ENCODE data around the gene ZSCAN9.

Gene ZSCAN9

DNA sequence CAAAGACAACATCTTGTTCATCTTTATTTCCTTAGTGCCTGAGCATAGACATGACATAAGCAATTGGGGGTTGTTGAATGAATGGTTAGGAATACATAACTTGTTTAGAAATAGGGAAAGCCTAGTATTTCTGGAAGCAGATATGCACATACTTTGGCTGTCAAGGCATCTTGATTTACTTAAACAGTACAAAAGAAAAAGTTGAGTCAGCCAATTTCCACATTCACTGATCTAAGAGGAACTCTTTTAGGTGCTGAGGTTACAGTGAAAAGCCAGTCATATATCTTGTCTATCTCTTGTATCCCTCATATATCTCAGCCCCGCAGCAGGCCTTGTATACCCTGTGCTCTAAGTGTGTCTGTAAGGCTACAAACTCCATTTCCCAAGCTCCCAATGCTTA, 15.4 kb downstream of the ZSCAN9 start:
- Histone ChIP-seq H3K27me3 (ENCODE audit: insufficient read depth, poor library complexity, severe bottlenecking) (no peaks in the 10 kb centered on the region), H3K4me3 (replicated peaks; ENCODE audit: insufficient read depth, low read length) (no peak overlapping the region), H3K27ac (replicated peaks) (no peak overlapping the region)
- TF ChIP-seq REST (IDR thresholded peaks at IDR 0.05; ENCODE audit: insufficient replicate concordance, low read depth) (no peak), GABPA (IDR thresholded peaks at IDR 0.05; ENCODE audit: low read depth) (no peak), POLR2AphosphoS5 (IDR thresholded peaks at IDR 0.05; ENCODE audit: low read depth) (no peak), SPI1 (IDR thresholded peaks at IDR 0.05; ENCODE audit: borderline replicate concordance, low read depth) (no peak)
- TF ChIP-seq, protein P1, sequence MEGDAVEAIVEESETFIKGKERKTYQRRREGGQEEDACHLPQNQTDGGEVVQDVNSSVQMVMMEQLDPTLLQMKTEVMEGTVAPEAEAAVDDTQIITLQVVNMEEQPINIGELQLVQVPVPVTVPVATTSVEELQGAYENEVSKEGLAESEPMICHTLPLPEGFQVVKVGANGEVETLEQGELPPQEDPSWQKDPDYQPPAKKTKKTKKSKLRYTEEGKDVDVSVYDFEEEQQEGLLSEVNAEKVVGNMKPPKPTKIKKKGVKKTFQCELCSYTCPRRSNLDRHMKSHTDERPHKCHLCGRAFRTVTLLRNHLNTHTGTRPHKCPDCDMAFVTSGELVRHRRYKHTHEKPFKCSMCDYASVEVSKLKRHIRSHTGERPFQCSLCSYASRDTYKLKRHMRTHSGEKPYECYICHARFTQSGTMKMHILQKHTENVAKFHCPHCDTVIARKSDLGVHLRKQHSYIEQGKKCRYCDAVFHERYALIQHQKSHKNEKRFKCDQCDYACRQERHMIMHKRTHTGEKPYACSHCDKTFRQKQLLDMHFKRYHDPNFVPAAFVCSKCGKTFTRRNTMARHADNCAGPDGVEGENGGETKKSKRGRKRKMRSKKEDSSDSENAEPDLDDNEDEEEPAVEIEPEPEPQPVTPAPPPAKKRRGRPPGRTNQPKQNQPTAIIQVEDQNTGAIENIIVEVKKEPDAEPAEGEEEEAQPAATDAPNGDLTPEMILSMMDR (IDR thresholded peaks at IDR 0.05; ENCODE audit: insufficient read depth, low read length), result no peak
- DNase-seq (ENCODE audit: low read depth in 1 of 2, low spot score in 1 of 2), result no peak

DNA sequence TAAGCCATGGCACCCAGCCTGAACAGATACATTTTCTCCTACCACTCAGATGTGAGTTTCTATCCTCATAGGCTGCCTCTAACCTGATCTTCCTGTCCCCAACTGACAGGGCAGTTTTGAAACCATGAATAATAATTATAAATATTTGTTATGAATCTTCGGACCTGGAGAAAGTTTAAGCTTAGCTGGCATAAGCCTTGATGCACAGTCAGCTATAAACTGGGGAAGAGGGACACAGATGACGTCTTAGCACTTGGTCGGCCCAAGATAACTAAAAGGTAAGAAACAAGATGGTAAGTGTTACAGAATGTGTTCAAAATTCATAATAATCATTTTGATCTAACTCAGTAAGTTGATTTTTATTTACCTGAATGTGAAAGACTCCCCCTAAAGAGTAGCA, 18.9 kb downstream of the ZSCAN9 start:
- TF ChIP-seq, protein P1 (IDR thresholded peaks at IDR 0.05; ENCODE audit: insufficient read depth, low read length), result no peak
- TF ChIP-seq REST (IDR thresholded peaks at IDR 0.05; ENCODE audit: insufficient replicate concordance, low read depth) (no peak), SPI1 (IDR thresholded peaks at IDR 0.05; ENCODE audit: borderline replicate concordance, low read depth) (no peak), POLR2AphosphoS5 (IDR thresholded peaks at IDR 0.05; ENCODE audit: low read depth) (no peak), GABPA (IDR thresholded peaks at IDR 0.05; ENCODE audit: low read depth) (no peak)
- no peaks in the 10 kb centered on the region for H3K27me3 ChIP-seq (ENCODE audit: insufficient read depth, poor library complexity, severe bottlenecking)
- H3K4me3 ChIP-seq (replicated peaks; ENCODE audit: insufficient read depth, low read length), result no peak overlapping the region
- H3K27ac ChIP-seq (replicated peaks), result no peak overlapping the region
- no peak for DNase-seq (ENCODE audit: low read depth in 1 of 2, low spot score in 1 of 2)

GRCh38 chr6:28245206-28245941, 20.3 kb downstream of the ZSCAN9 start:
- Histone ChIP-seq H3K27me3 (ENCODE audit: insufficient read depth, poor library complexity, severe bottlenecking) (no peaks in the 10 kb centered on the region), H3K27ac (replicated peaks) (no peak overlapping the region), H3K4me3 (replicated peaks; ENCODE audit: insufficient read depth, low read length) (no peak overlapping the region)
- no peak for DNase-seq (ENCODE audit: low read depth in 1 of 2, low spot score in 1 of 2)
- TF ChIP-seq GABPA (IDR thresholded peaks at IDR 0.05; ENCODE audit: low read depth) (no peak), REST (IDR thresholded peaks at IDR 0.05; ENCODE audit: insufficient replicate concordance, low read depth) (no peak), POLR2AphosphoS5 (IDR thresholded peaks at IDR 0.05; ENCODE audit: low read depth) (no peak), SPI1 (IDR thresholded peaks at IDR 0.05; ENCODE audit: borderline replicate concordance, low read depth) (no peak)
- TF ChIP-seq, protein P1 (IDR thresholded peaks at IDR 0.05; ENCODE audit: insufficient read depth, low read length), result no peak

Data from HL-60 (cell line).